Mononuclear cell (primary cell): ENCODE data around the gene KAT14. TPM values are rescaled to one million over a fixed set of nuclear protein-coding genes. Genes with fewer than 3 reads are reported as not detected.
"Not testable (repeated sequence)": the region's sequence is repeated elsewhere in the genome, so short reads cannot be mapped to it uniquely, and the experiment has no call there.

ENCODE experiments used
- H3K27me3 ChIP-seq: 2 replicates; pipeline ENCODE4 v1.6.0; 2011; ENCODE audit warnings: low read length, control low read depth; ENCODE audit not compliant: insufficient read depth
- H3K4me1 ChIP-seq: 2 replicates; pipeline ENCODE4 v1.5.1; 2011; ENCODE audit warnings: mild to moderate bottlenecking, low read length, control low read depth; ENCODE audit not compliant: insufficient read depth
- H3K4me3 ChIP-seq: 2 replicates; pipeline ENCODE4 v1.5.1; 2011; ENCODE audit warnings: mild to moderate bottlenecking, low read length, moderate library complexity
- H3K9me3 ChIP-seq: 2 replicates; pipeline ENCODE4 v1.5.1; 2011; ENCODE audit warnings: low read depth, mild to moderate bottlenecking, control low read depth, low read length
- total RNA-seq: library from RNA; depleted of rRNA; stranded (reverse); fragments of >200 nt; gene quantifications from one replicate; pipeline ENCODE4 v1.2.3, GENCODE V29; 2012

KAT14 gene, protein sequence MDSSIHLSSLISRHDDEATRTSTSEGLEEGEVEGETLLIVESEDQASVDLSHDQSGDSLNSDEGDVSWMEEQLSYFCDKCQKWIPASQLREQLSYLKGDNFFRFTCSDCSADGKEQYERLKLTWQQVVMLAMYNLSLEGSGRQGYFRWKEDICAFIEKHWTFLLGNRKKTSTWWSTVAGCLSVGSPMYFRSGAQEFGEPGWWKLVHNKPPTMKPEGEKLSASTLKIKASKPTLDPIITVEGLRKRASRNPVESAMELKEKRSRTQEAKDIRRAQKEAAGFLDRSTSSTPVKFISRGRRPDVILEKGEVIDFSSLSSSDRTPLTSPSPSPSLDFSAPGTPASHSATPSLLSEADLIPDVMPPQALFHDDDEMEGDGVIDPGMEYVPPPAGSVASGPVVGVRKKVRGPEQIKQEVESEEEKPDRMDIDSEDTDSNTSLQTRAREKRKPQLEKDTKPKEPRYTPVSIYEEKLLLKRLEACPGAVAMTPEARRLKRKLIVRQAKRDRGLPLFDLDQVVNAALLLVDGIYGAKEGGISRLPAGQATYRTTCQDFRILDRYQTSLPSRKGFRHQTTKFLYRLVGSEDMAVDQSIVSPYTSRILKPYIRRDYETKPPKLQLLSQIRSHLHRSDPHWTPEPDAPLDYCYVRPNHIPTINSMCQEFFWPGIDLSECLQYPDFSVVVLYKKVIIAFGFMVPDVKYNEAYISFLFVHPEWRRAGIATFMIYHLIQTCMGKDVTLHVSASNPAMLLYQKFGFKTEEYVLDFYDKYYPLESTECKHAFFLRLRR
- total RNA-seq: 6.4 TPM

DNA sequence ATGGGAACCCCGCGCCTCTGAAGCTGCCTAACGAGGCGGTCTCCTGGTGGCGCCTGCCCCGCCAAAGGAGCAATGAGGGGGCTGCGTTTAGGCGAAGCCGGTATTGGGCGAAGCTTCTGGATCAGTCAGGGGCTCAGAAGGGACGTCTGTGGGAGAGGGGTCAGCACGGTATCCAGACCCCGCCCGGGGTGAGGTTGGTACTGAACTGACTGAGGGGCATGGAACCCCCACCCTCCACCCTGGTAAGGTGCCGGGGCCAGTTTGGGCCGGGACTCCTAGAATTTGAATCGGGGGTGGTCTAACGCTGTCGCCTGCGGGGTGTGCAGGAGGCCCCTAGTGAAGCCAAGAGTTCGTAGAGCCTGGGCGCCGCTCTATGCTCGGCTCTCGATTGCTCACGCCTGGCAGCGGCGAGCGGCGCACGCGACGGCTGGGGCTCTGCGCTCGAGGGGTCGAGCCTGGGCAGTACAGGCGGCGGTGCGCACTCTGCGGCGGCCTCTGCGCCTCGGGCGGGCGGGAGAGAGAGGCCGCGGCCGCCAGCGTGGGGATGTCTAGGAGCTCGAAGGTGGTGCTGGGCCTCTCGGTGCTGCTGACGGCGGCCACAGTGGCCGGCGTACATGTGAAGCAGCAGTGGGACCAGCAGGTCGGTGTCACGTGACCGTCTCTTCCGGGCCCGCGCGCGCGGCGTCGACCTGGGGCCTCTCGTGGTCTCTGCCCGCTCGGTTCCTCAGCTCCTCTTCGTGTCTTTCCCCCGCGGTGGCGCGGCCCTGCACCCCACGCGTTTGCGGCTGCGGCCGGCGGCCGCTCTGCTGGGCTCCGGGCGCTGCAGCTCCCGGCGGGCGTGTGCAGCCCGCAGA lies at the start of gene KAT14, which contains the start of gene PET117:
Gene KAT14 (plus strand): TSS at position 452 of the 854 bp plus-strand sequence. CDS start 4,798 bp downstream, outside the sequence.
Gene PET117 (plus strand): TSS at position 452 of the 854 bp plus-strand sequence. CDS start 93 bp downstream, at position 545.
- H3K27me3 ChIP-seq: no peaks in the 10 kb centered on the region
- no peaks in the 10 kb centered on the region for H3K9me3 ChIP-seq
- H3K4me1 ChIP-seq: peaks cover 33% of the 10 kb centered on the region
- H3K4me3 ChIP-seq: peak within 1 kb of the TSS; percentile 74

DNA sequence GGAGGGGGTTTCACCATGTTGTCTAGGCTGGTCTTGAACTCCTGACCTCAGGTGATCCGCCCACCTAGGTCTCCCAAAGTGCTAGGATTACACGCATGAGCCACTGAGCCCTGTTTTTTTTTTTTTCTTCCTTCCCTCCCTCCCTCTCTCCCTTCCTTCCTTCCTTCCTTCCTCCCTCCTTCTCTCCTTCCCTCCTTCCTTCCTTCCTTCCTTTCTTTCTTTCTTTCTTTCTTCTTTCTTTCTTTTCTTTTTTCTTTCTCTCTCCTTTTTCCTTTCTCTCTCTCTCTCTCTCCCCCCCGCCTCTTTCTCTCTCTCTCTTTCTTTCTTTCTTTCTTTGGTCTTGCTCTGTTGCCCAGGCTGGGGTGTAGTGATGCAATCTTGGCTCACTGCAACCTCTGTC lies 49.4 kb upstream of the KAT14 start:
- not testable (repeated sequence) for H3K27me3 ChIP-seq, H3K9me3 ChIP-seq, H3K4me3 ChIP-seq, H3K4me1 ChIP-seq

DNA sequence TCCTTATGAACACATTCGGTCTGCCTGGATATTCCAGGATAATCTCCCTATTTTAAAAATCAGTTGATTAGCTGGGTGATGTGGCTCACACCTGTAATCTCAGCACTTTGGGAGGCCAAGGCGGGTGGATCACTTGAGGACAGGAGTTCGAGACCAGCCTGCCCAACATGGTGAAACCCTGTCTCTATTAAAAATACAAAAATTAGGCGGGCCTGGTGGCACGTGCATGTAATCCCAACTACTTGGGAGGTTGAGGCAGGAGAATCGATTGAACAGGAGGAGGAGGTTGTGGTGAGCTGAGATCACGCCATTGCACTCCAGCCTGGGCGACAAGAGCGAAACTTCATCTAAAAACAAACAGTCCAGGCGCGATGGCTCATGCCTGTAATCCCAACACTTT lies 48.8 kb upstream of the KAT14 start:
- not testable (repeated sequence) for H3K9me3 ChIP-seq, H3K4me3 ChIP-seq, H3K27me3 ChIP-seq, H3K4me1 ChIP-seq

DNA sequence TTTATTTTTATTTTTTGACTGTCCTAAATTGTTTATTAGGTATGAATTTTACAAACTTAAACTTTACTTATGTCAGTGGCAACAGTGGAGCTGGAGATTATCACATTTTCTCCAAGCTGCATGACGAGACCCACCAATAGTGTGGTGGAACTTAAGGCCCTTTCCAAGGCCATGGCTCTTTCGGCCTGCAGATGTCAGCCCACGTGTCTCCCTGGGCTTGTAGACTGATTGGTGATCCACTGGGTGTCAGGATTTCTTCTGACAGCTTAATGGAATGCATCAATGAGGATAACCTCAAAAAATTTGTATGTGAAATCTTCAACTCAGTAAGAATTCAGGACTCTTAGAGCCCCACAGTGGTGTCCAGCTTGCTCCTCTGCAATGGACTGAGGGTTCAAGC lies 47.6 kb upstream of the KAT14 start:
- Histone ChIP-seq H3K4me3 (no peak overlapping the region), H3K9me3 (no peaks in the 10 kb centered on the region), H3K4me1 (no peaks in the 10 kb centered on the region), H3K27me3 (no peaks in the 10 kb centered on the region)

DNA sequence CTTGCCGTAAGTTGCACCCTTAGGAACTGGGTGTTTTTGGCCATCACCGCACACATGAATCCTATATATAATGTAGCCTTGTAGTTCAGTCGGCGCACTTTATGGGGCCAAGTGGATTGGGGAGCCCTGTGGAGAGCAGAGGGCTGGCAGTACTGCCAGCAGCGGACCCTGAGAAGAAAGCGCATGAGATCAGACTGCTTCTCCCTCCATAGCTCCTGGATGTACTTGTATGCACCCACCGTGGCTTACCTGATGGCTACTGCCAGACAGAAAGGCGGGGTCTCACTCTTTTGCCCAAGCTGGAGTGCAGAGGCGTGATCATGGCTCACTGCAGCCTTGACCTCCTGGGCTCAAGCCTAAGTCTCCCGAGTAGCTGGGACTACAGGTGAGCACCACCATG lies 47.2 kb upstream of the KAT14 start:
- no peaks in the 10 kb centered on the region for H3K27me3 ChIP-seq
- H3K9me3 ChIP-seq: no peaks in the 10 kb centered on the region
- H3K4me1 ChIP-seq: no peaks in the 10 kb centered on the region
- no peak overlapping the region for H3K4me3 ChIP-seq

DNA sequence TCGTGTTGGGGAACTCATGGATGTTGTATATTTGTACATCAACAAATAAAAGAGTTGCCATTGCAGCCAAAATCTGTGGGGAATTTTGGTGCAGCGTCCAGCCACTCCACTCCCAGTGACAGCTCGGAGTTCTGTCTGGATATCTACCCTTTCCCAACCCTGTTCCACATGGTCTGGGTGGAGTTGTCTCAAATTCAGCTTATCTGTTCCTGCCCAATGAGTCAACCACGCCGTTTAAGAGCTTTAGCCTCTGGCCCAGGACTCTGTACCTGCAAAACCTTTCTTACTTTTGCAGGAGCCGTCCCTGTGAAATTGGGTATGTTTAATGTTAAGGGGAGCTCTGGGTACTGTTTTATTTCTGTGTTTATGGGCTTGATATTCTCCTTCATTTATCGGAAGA lies 46.0 kb upstream of the KAT14 start:
- no peaks in the 10 kb centered on the region for H3K4me1 ChIP-seq
- no peak overlapping the region for H3K4me3 ChIP-seq
- H3K9me3 ChIP-seq: no peaks in the 10 kb centered on the region
- no peaks in the 10 kb centered on the region for H3K27me3 ChIP-seq

DNA sequence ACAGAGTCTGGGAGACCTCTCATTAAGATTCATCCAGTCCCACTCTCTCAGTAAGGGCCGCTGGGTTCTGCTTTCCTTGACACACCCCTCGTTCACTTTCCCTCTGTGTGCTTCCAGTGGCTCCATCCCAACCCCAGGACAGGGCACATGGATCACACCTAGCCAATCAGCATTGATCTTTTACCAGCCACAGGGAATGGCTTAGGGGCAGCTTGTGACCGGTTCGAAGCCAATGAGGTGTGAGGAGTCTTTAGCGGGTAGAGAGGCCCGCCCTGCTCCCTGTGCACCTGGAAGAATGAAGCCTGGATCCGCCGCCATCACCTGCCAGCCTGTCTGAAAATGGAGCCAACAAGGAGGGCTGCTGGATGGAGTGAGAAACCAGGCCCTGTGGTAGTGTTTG lies 44.8 kb upstream of the KAT14 start:
- Histone ChIP-seq H3K9me3 (no peaks in the 10 kb centered on the region), H3K4me1 (no peaks in the 10 kb centered on the region), H3K27me3 (no peaks in the 10 kb centered on the region), H3K4me3 (no peak overlapping the region)

DNA sequence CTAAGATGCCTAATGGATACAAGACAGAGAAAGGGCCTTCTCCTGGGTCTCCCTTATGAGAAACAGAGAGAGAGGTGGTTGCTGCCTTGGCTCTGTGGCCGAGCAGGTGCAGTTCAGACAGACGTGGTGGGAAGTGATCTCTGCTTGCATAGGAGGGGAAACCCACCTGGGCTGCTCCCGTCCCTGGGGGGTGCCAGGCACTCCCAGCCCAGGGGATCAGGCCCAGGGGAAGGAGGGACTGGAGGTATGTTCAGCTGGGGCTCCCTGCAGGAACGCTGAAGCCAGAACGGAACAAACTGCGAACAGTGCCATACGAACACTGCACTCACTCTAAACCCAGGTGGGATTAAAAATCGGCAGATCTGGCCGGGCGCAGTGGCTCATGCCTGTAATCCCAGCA lies 44.3 kb upstream of the KAT14 start:
- Histone ChIP-seq H3K27me3 (no peaks in the 10 kb centered on the region), H3K4me3 (no peak overlapping the region), H3K4me1 (no peaks in the 10 kb centered on the region), H3K9me3 (no peaks in the 10 kb centered on the region)

DNA sequence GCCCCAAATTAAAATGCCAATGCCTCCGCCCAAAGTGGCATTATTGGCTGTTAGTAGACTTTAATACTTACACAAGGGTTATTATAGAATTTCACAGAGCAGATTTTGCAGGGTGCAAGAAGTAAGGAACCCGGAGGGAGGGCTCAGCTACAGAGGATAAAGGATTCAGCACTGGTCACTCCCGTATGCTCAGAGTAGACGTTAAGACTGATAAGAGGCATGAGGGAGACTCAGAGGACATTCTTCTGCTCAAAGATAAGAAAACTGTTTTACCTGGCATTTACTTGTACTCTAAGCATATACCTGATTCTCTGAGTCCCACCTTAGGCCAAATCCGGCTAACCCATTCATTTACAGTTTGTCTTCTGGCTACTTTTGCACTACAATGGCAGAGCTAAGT lies 43.5 kb upstream of the KAT14 start:
- H3K9me3 ChIP-seq: no peaks in the 10 kb centered on the region
- H3K4me1 ChIP-seq: no peaks in the 10 kb centered on the region
- H3K27me3 ChIP-seq: no peaks in the 10 kb centered on the region
- H3K4me3 ChIP-seq: no peak overlapping the region

DNA sequence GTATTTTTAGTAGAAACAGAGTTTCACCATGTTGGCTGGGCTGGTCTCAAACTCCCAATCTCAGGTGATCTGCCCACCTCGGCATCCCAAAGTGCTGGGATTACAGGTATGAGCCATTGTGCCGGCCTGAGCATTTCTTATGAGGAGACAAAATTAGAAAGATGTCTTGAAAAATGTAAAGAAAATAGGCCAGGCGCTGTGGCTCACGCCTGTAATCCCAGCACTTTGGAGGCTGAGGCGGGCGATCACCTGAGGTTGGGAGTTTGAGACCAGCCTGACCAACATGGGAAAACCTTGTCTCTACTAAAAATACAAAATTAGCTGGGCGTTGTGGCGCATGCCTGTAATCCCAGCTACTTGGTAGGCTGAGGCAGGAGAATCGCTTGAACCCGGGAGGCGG lies 37.1 kb upstream of the KAT14 start:
- not testable (repeated sequence) for H3K27me3 ChIP-seq, H3K4me1 ChIP-seq, H3K9me3 ChIP-seq, H3K4me3 ChIP-seq

DNA sequence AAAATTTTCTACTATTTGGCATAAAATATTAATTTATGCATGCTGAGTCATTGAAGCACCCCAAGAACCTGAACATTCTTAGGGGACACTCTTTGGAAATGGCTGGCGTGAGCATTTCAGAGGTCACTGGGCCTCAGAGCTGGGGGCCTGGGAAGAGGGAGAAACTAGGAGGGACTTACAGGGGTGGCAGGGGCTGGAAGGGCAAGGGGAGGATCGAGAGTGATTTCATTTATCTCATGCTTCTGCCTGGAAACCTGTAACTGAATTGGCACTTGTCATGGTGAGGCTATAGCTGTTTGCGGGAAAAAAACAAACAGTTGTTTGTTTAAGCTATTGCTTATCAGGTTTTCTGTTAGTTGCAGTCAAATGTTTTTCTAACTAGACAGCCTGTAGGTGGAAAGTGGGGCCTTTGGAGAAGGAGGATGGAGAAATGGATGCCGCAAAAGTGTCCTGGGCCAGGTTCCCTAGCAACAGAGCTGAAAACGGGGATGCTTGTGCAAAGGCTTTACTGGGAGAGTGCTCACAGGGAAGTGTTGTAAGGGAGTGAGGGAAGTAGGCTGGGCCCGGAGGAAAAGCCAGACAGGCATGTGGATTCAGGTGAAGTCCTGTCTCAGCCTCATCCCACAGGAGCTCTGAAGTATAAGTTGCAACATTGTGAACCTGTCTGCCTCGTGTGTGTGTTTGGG lies 36.4 kb upstream of the KAT14 start:
- H3K27me3 ChIP-seq: no peaks in the 10 kb centered on the region
- H3K4me1 ChIP-seq: no peaks in the 10 kb centered on the region
- H3K4me3 ChIP-seq: no peak overlapping the region
- no peaks in the 10 kb centered on the region for H3K9me3 ChIP-seq

DNA sequence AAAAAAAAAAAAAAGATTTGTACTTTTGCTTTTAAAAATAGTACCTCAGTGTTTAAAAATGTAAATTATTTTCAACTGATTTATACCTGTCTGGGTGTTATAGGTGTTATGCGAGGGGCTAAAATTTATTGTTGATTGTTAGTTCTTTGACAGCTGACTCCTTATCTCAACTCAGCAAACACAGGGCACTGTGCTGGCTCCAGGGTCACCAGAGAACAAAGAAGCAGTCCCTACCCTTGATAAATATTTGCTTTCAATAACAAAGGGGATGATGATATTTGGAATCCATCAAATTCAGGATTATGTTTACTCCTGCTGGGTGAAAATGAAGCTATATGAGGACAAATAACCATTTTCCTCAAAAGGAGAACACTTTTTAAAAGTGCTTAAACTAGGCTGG lies 34.2 kb upstream of the KAT14 start:
- Histone ChIP-seq H3K4me3 (no peak overlapping the region), H3K9me3 (no peaks in the 10 kb centered on the region), H3K4me1 (no peaks in the 10 kb centered on the region), H3K27me3 (no peaks in the 10 kb centered on the region)

DNA sequence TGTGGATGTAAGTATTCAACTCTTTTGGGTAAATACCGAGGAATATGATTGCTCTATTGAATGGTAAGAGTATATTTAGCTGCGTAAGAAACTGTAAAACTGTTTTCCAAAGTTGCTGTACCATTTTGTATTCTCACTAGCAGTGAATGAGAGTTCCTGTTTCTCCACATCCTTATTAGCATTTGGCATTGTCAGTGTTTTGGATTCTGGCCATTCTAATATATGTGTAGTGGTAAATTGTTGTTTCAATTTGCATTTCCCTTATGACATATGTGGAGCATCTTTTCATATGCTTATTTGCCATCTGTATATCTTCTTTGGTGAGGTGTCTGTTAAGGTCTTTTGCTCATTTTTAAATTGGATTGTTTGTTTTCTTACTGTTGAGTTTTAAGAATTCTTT lies 29.3 kb upstream of the KAT14 start:
- no peaks in the 10 kb centered on the region for H3K27me3 ChIP-seq
- H3K4me1 ChIP-seq: no peaks in the 10 kb centered on the region
- no peaks in the 10 kb centered on the region for H3K9me3 ChIP-seq
- no peak overlapping the region for H3K4me3 ChIP-seq

DNA sequence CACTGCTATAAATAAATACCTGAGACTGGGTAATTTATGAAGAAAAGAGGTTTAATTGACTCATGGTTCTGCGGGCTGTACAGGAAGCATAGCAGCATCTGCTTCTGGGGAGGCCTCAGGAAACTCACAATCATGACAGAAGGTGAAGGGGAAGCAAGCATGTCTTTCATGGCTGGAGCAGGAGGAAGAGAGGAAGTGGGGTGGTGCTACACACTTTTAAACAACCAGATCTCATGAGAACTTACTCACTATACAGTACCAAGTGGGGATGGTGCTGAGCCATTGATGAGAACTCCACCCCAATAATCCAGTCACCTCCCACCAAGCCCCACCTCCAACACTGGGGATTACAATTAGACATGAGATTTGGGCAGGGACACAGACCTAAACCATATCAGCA lies 9.1 kb upstream of the KAT14 start:
- not testable (repeated sequence) for H3K4me1 ChIP-seq, H3K27me3 ChIP-seq, H3K9me3 ChIP-seq, H3K4me3 ChIP-seq
